ENCODE results near the gene ACSL4.

The ACSL4 gene

GRCh38 chrX:109596015-109596414 lies 137.0 kb downstream of the ACSL4 start:
- no peak for DNase-seq (ENCODE audit: low spot score)

All from pons (tissue), 1 donor.